ENCODE results near the gene WDR3. TPM values are rescaled to one million over a fixed set of nuclear protein-coding genes. Genes with fewer than 3 reads are reported as not detected.

The WDR3 gene
- 21.7 and 26.6 TPM in 2 replicates for total RNA-seq

DNA sequence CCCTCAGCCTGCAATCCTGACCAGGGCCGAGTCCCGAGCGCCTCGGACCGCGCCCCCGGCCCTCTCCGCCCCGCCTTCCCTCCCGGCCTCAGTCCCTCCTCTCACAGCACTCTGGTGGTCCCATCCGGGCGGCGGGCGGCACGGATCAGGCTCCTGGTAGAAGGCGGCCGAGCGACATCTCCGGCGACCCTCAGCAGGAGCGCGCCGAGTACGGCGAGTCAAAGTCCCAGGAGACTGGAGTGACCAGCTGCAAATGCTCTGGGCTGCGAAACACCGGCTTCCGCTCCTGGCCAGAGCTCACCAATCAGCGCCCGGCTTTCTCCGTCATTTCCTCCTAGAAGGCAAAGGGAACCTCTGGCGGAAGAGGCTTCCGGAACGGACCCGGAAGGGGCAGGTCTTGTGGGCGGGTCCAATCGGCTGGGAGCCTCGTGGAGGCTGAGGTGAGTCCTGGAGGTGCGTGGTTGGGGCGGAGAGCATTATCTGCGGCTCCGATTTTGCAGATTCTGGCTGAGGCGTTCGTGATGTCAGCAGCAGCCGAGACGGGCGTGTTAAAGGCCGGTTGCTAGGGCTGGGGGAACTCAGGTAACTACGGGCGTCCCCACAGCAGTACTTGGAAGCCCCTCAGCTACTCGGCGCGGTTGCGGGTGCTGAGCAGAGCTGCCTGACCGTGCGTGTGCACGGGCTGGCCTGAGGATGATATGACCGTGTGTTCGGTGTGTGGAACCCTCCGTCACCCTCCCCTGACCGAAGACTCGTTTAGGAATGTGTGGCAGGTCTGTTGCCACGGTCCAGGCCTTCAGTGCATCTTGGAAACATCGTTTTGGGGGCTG lies at the start of gene WDR3, which contains the start of gene GDAP2:
Gene WDR3 (plus strand): TSS at position 397 of the 830 bp plus-strand sequence. CDS start 3,581 bp downstream, outside the sequence.
Gene GDAP2 (minus strand): TSS at position 279 of the 830 bp plus-strand sequence. CDS start 9,264 bp downstream, outside the sequence.

Other genes with a start within 250 kb of the WDR3 start
- 20.0 and 21.7 TPM in 2 replicates for gene GDAP2, start 118 bp upstream of the WDR3 start, total RNA-seq

Measured in tracheal epithelial cell (primary cell).